H4 (cell line): Measurements from ENCODE around the gene GPR183. TPM values are rescaled to one million over a fixed set of nuclear protein-coding genes. Genes with fewer than 3 reads are reported as not detected.

Experiments
- DNase-seq: peaks from one replicate; pipeline ENCODE4 v3.0.0-alpha.2; 2015; ENCODE audit warnings: low spot score
- total RNA-seq: library from RNA; depleted of rRNA; stranded (reverse); fragments of >200 nt; shearing (Covaris generic); gene quantifications from 2 replicates; pipeline ENCODE4 v1.2.3, GENCODE V29; 2014

The GPR183 gene
- total RNA-seq, 1 experiment from 2014 or later, result 0.17 TPM

GRCh38 chr13:99311748-99312492 lies 4.7 kb upstream of the GPR183 start:
- no peak for DNase-seq

- no peak for DNase-seq
These were observed 3.9 kb upstream of the GPR183 start for GRCh38 chr13:99311137-99311536.

- DNase-seq, result no peak
These were observed 3.3 kb upstream of the GPR183 start for GRCh38 chr13:99310382-99311031.

GRCh38 chr13:99308471-99309087 lies 1.4 kb upstream of the GPR183 start:
- DNase-seq, result no peak

- DNase-seq, result no peak
These were observed 595 bp upstream of the GPR183 start for GRCh38 chr13:99307648-99308339.

GRCh38 chr13:99305566-99305965 lies 1.6 kb downstream of the GPR183 start:
- no peak for DNase-seq

GRCh38 chr13:99305158-99305557 lies 2.0 kb downstream of the GPR183 start:
- no peak for DNase-seq

GRCh38 chr13:99304541-99304940 lies 2.7 kb downstream of the GPR183 start:
- no peak for DNase-seq

- no peak for DNase-seq
These were observed 3.2 kb downstream of the GPR183 start for GRCh38 chr13:99303863-99304521.

GRCh38 chr13:99302637-99303505 lies 4.3 kb downstream of the GPR183 start:
- no peak for DNase-seq

GRCh38 chr13:99301913-99302636 lies 5.1 kb downstream of the GPR183 start:
- DNase-seq, result no peak

- no peak for DNase-seq
These were observed 6.0 kb downstream of the GPR183 start for GRCh38 chr13:99301056-99301838.

GRCh38 chr13:99299920-99300341 lies 7.3 kb downstream of the GPR183 start:
- DNase-seq, result no peak

- DNase-seq, result no peak
These were observed 7.8 kb downstream of the GPR183 start for GRCh38 chr13:99299256-99299919.

- no peak for DNase-seq
These were observed 9.1 kb downstream of the GPR183 start for GRCh38 chr13:99298056-99298455.

GRCh38 chr13:99297331-99297730 lies 9.9 kb downstream of the GPR183 start:
- DNase-seq, result no peak

GRCh38 chr13:99296398-99296797 lies 10.8 kb downstream of the GPR183 start:
- DNase-seq, result no peak

GRCh38 chr13:99295488-99296252 lies 11.5 kb downstream of the GPR183 start:
- DNase-seq, result no peak
